B cell (primary cell): Measurements from ENCODE around the gene LAIR1. TPM values are rescaled to one million over a fixed set of nuclear protein-coding genes. Genes with fewer than 3 reads are reported as not detected.

ENCODE experiments used
- ATAC-seq: fragments of 200-7000 bp; cut with Tn5 transposase; one replicate; pipeline ENCODE4 v1.10.0; 2021; ENCODE audit warnings: low read depth, mild to moderate bottlenecking, moderate number of reproducible peaks, moderate library complexity
- CTCF ChIA-PET: fragments of 350-600 bp; sonication (Branson Sonifier 250); formaldehyde crosslinking; loops from one replicate; lab custom pipeline; 2021; ENCODE audit warnings: antibody characterized with exemption, inconsistent platforms; lab: Charles Lee
- POLR2A ChIA-PET: fragments of 350-600 bp; sonication (Branson Sonifier 250); formaldehyde crosslinking; loops from one replicate; lab custom pipeline; 2021; ENCODE audit warnings: antibody characterized with exemption; lab: Charles Lee
- DNase-seq: peaks from one replicate; pipeline ENCODE4 v3.0.0; 2013
- H2AFZ ChIP-seq: 2 replicates; pipeline ENCODE4 v1.6.1; 2012; ENCODE audit warnings: mild to moderate bottlenecking, low read depth, low read length; ENCODE audit not compliant: insufficient read depth, poor library complexity, severe bottlenecking
- H3K27ac ChIP-seq, 2 donors: 1 replicate in 1 of 2; 2 replicates in 1 of 2; pipeline ENCODE4 v1.5.1; 2012 to 2013; ENCODE audit warnings: low read length in 2 of 2, mild to moderate bottlenecking in 2 of 2, moderate library complexity in 1 of 2
- H3K27me3 ChIP-seq, 4 experiments: fragments of 200-600 bp in 1 of 4; sonication (generic) in 1 of 4; replicated peaks in 1 of 4; 1 replicate in 2 of 4; 2 replicates in 2 of 4; pipeline versions ENCODE4 v1.6.1 to v1.7.0; 2013 to 2016; ENCODE audit warnings: low read length in 3 of 4, mild to moderate bottlenecking in 2 of 4, mixed read lengths in 1 of 4, moderate library complexity in 1 of 4; ENCODE audit not compliant: insufficient read depth in 4 of 4, control insufficient read depth in 3 of 4; ENCODE audit errors: control extremely low read depth in 1 of 4
- H3K36me3 ChIP-seq, 2 experiments: replicated peaks in 1 of 2; 1 replicate in 1 of 2; 2 replicates in 1 of 2; pipeline versions ENCODE4 v1.6.1 to v1.7.1; 2013; ENCODE audit warnings: low read length in 1 of 2; ENCODE audit not compliant: insufficient read depth in 2 of 2, control insufficient read depth in 1 of 2; ENCODE audit errors: control extremely low read depth in 1 of 2, extremely low read depth in 1 of 2
- H3K4me1 ChIP-seq, 2 donors: fragments of 200-600 bp in 1 of 2; sonication (generic) in 1 of 2; 1 replicate in 1 of 2; 2 replicates in 1 of 2; pipeline versions ENCODE4 v1.5.1 to v1.6.1; 2013 to 2017; ENCODE audit warnings: low read length in 2 of 2; ENCODE audit not compliant: control insufficient read depth in 2 of 2, insufficient read depth in 2 of 2
- H3K4me2 ChIP-seq: replicated peaks from 2 replicates; pipeline ENCODE3; 2012; ENCODE audit warnings: mild to moderate bottlenecking, low read depth, low read length; ENCODE audit not compliant: poor library complexity, severe bottlenecking
- H3K4me3 ChIP-seq, 5 experiments: fragments of 200-600 bp in 1 of 5; sonication (generic) in 1 of 5; 1 replicate in 3 of 5; 2 replicates in 2 of 5; pipeline versions ENCODE4 v1.5.1 to v1.7.0; 2011 to 2016; ENCODE audit warnings: low read length in 4 of 5, mild to moderate bottlenecking in 4 of 5, low read depth in 2 of 5, control low read depth in 1 of 5, moderate library complexity in 1 of 5; ENCODE audit not compliant: insufficient read depth in 1 of 5; ENCODE audit errors: control extremely low read depth in 1 of 5, extremely low read depth in 1 of 5
- H3K79me2 ChIP-seq: fragments of 200-600 bp; sonication (generic); one replicate; pipeline ENCODE4 v1.6.0; 2016; ENCODE audit warnings: low read length; ENCODE audit not compliant: control insufficient read depth, insufficient read depth
- H3K9ac ChIP-seq: fragments of 200-600 bp; sonication (generic); 2 replicates; pipeline ENCODE4 v1.6.1; 2017; ENCODE audit warnings: mild to moderate bottlenecking, low read length, moderate library complexity
- H3K9me3 ChIP-seq, 3 donors: one replicate each; pipeline versions ENCODE4 v1.6.1 to v1.7.1; 2013; ENCODE audit warnings: low read length in 2 of 3; ENCODE audit not compliant: control insufficient read depth in 2 of 3, insufficient read depth in 1 of 3; ENCODE audit errors: control extremely low read depth in 1 of 3
- H4K20me1 ChIP-seq: 2 replicates; pipeline ENCODE4 v1.6.0; 2012; ENCODE audit warnings: mild to moderate bottlenecking, low read length; ENCODE audit not compliant: insufficient read depth, control insufficient read depth, poor library complexity, severe bottlenecking
- H3K27ac Mint-ChIP-seq: one replicate; pipeline ENCODE4 v1.8.0; 2021; ENCODE audit warnings: mixed read lengths
- H3K27me3 Mint-ChIP-seq: one replicate; pipeline ENCODE4 v1.8.0; 2021; ENCODE audit warnings: mixed read lengths
- H3K4me1 Mint-ChIP-seq: one replicate; pipeline ENCODE4 v1.8.0; 2021; ENCODE audit warnings: mixed read lengths
- H3K4me3 Mint-ChIP-seq: one replicate; pipeline ENCODE4 v1.8.0; 2021; ENCODE audit warnings: mixed read lengths
- H3K9me3 Mint-ChIP-seq: one replicate; pipeline ENCODE4 v1.8.0; 2022; ENCODE audit warnings: mixed read lengths; ENCODE audit not compliant: insufficient read depth
- CTCF ChIP-seq: fragments of 200-600 bp; IDR thresholded peaks from one replicate; pipeline ENCODE4 v1.8.0; 2022; ENCODE audit warnings: antibody characterized with exemption, mild to moderate bottlenecking
- EZH2 ChIP-seq: IDR thresholded peaks from 2 replicates; pipeline ENCODE4 v1.6.1; 2012; ENCODE audit warnings: borderline replicate concordance, low read depth, mild to moderate bottlenecking, moderate library complexity, low read length; ENCODE audit not compliant: insufficient read depth, poor library complexity, severe bottlenecking
- WGBS: methylation state at CpG from one replicate; pipeline ENCODE4 v1.1.5; 2013; ENCODE audit warnings: missing lambda C conversion rate; ENCODE audit not compliant: insufficient coverage; 5-methylcytosine and 5-hydroxymethylcytosine counted together
- intact Hi-C: fragments of 100-400 bp; cut with micrococcal nuclease; formaldehyde crosslinking; loops from one replicate; pipeline ENCODE4 v1.10.0; 2022
- polyA plus RNA-seq: library from polyadenylated mRNA; depleted of rRNA; stranded (reverse); fragments of >200 nt; gene quantifications from 2 replicates; pipeline ENCODE4 v1.2.3, GENCODE V29; 2012
- total RNA-seq, 2 donors: library from RNA; stranded (reverse); fragments of 120-200 nt in 1 of 2; gene quantifications; 1 replicate in 1 of 2; 2 replicates in 1 of 2; pipeline versions ENCODE4 v1.2.3 to v1.2.4, GENCODE V29; 2013 to 2022

Gene LAIR1
- total and polyA plus RNA-seq, 2 donors (not counting 1 experiment from before 2014, with no cell fraction given): 41.5 to 173 TPM

GRCh38 chr19:54319892-54320670 is 44.6 kb downstream of the LAIR1 start:
- 98% methylated on average over 6 of the region's 14 CpGs for WGBS

More at GRCh38 chr19:54319892-54320670, 44.6 kb downstream of the LAIR1 start:
- Mint-ChIP-seq H3K27me3 (peaks cover 17% of the 10 kb centered on the region), H3K27ac (peak overlapping the region; percentile 60), H3K4me1 (peaks cover 22% of the 10 kb centered on the region), H3K9me3 (no peaks in the 10 kb centered on the region), H3K4me3 (peak overlapping the region; percentile 27)
- no peak for ATAC-seq
- Histone ChIP-seq H3K4me3 (no peak overlapping the region), H3K9me3 (no peaks in the 10 kb centered on the region), H4K20me1 (no peaks in the 10 kb centered on the region), H3K27me3 (peaks cover 0 to 14% (median 5%) of the 10 kb centered on the region in 4 experiments), H3K4me1 (peaks cover 13 to 20% of the 10 kb centered on the region in 2 donors), H3K27ac (no peak overlapping the region), H2AFZ (no peak overlapping the region), H3K9ac (no peak overlapping the region), H3K4me2 (no peak overlapping the region), H3K79me2 (no peaks in the 10 kb centered on the region), H3K36me3 (no peaks in the 10 kb centered on the region)
- intact Hi-C loops: no loop called here
- POLR2A ChIA-PET: no interaction called here
- DNase-seq: no peak
- CTCF ChIA-PET: interaction anchor here (1.2 to 13.5 kb wide), 7 partner anchors 22 to 70 kb away, joined by 3 to 235 read pairs (median 8); no protein-coding TSS in a partner anchor
- no peak for TF ChIP-seq CTCF
- TF ChIP-seq EZH2: no peak
